Uterus (tissue), 2 donors: ENCODE measurements around the gene ADAR.

Source experiments
- POLR2A ChIP-seq, 2 donors: fragments of 450-650 bp; IDR thresholded peaks; one replicate each; pipeline ENCODE4 v1.6.1; 2016; ENCODE audit warnings: antibody characterized with exemption in 2 of 2, mild to moderate bottlenecking in 1 of 2, moderate library complexity in 1 of 2
- TF ChIP-seq, protein P1 (sequence below), 4 experiments: fragments of 200-600 bp in 2 of 4; fragments of 450-650 bp in 2 of 4; sonication (generic) in 2 of 4; IDR thresholded peaks; one replicate each; pipeline ENCODE4 v1.5.1; 2016 to 2019; ENCODE audit warnings: antibody characterized with exemption in 4 of 4, mild to moderate bottlenecking in 2 of 4, moderate library complexity in 1 of 4

- TF ChIP-seq, protein P1, sequence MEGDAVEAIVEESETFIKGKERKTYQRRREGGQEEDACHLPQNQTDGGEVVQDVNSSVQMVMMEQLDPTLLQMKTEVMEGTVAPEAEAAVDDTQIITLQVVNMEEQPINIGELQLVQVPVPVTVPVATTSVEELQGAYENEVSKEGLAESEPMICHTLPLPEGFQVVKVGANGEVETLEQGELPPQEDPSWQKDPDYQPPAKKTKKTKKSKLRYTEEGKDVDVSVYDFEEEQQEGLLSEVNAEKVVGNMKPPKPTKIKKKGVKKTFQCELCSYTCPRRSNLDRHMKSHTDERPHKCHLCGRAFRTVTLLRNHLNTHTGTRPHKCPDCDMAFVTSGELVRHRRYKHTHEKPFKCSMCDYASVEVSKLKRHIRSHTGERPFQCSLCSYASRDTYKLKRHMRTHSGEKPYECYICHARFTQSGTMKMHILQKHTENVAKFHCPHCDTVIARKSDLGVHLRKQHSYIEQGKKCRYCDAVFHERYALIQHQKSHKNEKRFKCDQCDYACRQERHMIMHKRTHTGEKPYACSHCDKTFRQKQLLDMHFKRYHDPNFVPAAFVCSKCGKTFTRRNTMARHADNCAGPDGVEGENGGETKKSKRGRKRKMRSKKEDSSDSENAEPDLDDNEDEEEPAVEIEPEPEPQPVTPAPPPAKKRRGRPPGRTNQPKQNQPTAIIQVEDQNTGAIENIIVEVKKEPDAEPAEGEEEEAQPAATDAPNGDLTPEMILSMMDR (IDR thresholded peaks at IDR 0.05) = no peak
- no peak for TF ChIP-seq POLR2A (IDR thresholded peaks at IDR 0.05)
These were observed 30.5 kb downstream of the ADAR start for GRCh38 chr1:154577346-154578057.
